ENCODE measurements around the gene UST.

UST gene

DNA sequence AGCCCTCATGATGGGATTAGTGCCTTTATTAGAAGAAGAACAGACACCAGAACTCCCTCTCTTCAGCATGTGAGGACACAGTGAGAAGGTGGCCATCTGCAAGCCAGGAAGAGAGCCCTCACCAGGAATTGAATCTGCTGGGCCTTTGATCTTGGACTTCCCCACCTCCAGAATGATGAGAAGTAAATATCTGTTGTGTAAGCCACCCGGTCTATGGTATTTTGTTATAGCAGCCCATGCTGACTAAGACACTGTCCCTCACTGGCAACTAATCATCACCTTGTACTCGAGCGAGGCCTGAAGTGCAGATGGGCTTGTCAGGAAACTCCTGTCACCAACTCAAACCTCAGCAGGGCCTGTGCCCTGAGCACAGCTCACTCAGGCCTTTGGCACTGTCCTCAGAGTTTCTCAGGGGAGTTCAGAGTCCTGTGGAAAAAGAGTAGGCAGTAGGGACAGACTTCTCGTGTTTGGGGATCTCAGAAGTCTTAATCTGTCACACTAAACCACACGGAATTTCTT lies 62.0 kb downstream of the UST start:
- no peak for DNase-seq

DNA sequence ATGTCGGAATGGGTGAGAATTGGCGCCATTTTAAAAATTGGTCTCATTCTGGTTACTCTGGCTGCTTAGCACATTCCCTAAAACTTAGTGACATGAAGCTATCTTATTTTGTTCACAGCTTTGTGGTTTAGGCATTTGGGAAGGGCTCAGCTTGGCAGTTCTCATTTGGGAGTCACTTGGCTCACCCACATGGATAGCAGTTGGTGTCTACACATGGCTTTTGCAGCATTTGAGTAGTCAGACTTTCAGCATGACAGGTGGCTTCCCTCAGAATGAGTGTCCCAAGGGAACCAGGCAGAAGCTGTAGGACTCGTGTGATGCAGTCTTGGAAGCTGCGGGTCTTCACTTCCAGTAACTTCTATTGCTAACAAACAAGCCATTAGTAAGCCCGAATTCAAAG lies 64.6 kb downstream of the UST start:
- DNase-seq = no peak

DNA sequence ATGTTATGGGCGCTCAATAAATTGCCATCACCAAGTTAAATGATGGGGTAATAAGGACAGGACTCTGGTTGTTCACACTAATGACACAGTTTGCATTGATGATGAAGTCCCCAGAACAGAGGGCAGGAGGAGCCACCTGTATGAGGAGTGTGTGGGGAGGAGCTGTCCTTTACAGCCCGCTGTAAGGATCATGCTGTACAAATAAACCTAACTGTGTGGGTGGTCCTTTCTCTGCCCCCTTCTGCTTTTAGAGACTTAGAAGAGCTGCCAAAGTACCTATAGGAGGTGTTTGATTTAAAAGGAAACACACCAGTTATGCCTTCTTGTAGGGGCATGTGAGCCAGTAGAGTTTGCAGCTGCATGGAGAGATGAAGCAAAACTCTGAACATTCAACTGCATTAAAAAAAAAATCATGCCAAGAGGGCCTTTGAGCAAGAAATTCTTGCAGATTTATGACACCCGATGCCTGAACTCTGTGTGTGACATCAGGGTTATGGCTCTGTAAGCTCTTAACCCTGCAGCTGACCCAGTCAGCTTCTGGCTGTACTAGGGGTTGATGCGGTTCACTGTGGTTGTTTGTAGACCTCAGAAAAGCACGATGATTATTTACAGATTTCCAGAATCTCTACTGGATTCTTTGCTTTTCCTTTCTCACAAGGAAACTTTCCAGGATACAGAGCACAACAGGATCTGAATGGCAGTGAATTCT lies 67.4 kb downstream of the UST start:
- DNase-seq = no peak

DNA sequence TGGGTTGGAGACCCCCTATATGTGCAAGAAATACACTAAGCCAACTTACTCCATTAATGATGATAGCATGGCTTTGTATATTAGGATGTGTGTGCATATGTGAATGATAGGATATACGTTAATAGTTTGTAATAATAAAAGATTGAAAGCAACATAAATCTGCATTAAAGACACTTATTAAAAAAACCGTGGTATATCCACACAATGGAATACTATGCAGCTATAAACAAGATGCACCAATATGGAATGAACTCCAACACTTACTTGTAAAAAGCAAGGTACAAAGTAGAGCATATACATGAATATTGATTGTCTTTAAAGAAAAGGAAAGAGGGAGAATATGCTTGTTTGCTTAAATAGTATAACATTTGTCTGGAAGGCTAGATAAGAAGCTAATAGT lies 68.0 kb downstream of the UST start:
- no peak for DNase-seq

DNA sequence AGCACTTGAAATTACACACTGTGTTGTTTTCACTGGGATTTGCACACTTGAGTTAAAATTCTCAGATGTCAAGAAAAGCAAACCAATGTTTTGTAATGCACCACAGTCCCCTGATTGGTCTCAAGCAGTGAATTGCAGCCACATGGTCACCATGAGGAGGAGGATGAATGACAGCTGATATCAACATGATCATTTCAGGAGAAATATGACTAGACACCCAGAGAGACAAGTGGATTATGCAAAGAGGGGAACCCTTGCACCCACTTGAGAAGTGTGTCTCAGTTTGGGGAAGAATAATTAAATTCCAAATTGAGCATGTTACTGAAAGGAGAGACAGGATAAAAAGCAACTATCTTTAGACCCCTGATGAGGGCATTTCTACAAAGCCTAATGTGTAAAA lies 69.3 kb downstream of the UST start:
- no peak for DNase-seq

DNA sequence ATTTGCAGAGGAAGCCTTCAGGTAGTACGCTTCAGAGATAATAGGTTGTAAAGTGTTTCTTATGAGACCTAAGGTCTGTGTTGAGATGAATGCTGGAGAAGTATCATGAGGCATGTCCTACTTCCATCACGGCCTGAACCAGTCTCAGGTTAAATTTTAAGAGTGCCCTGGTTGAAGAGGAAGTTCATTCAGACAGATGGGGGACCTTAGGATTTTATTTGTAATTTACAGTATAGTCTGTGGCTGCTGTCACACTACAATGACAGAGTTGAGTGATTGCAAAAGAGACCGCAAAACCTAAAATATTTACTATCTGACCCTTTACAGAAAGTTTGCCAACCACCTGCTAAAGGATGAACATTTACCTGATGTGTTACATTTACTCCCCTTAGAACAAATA lies 70.9 kb downstream of the UST start:
- DNase-seq = no peak

DNA sequence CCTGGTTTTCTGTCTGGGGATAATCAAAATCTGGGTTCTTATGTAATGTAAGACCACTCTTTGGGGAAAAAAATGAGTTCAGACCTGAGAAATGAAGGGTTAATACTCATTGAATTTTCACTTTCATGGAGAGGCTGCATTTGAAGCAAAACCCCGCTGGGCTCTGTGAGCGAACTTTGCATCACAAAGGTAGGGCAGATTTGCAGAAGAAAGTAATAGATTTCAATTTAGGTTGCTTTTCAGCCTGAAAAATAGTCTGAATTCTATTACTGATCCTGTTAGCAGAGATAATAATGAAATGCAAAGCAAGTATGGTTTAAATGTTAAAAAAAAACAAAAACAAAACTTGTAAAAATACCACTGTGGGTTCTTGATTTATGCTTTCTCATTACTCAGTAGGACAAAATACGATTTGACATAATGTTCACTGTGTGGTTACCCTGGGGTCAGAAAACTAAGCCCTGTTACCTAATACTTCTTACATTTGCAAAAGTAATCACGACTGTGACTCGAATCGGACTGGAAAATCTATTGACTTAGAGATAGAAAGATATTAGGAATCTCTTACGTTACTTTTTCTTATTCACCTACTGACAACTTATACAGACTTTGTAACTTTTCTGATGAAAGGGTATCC lies 72.2 kb downstream of the UST start:
- no peak for DNase-seq

DNA sequence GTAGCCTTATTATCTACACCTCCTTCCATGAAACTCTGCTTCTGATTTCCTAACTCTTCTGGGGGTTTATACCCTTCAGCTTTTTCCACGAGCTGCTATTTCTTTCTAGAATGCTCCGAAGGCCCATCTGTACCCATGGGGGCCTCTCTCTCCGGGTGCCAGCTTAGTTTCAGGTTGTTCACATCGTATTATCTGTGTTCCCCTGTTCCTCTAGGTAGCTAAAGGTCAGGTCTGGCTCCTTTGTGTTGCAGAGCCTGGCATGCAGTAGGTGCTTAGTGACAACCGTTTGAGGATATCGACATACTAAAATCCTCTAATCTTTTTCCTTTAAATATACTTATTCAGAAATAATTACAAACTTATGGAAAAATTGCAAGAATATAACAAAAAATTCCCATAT lies 73.0 kb downstream of the UST start:
- no peak for DNase-seq

DNA sequence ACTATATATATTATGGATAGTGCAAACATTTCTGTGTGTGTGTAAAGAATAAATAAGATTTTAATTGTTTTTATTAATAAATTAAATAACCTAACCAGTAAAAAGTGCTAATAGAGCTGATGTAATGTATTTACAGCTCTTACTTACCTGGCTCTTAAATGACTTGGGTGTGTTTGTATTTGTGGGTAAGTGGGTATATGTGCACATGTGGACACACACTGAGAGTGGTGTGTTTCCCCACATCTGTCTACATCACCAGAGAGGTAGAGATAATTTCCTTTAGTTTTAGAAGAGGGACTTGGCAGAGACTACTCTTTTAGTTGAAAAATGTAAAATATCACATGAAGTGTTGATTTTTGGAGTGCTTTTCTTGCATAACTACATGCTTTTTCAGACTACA lies 76.0 kb downstream of the UST start:
- DNase-seq = no peak

DNA sequence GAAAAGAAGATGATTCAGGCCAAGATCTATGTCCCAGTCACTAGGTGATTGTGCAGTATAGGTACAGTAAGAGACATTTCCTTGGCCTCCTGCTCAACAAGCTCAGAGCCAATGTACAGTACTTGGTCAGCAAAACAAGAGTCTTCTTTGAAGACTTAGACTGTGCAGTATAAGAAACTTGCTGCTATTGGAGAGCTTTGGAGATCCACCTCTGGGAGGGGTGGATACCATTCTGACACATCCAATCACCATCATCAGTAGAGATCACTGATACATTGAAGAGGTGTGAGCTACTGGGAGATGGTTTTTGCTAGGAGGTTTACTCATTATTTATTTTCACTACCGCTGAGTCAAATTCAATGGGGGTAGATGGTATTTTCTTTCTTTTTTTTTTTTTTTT lies 77.5 kb downstream of the UST start:
- DNase-seq = no peak

DNA sequence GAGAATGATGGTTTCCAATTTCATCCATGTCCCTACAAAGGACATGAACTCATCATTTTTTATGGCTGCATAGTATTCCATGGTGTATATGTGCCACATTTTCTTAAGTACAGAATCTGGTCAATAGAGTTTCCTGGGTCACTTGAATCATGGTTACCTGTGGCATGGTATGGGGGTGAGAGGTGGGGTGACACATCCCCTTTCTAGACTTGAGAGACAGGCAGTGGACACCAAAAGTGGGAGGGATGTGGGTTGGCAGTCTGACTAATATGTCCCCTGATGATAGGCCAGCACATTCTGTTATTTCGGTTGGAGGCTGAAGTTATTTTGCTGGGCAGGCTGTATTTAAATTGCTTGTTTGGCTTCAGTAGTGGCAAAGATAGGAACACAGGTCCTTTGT lies 78.1 kb downstream of the UST start:
- DNase-seq = no peak

DNA sequence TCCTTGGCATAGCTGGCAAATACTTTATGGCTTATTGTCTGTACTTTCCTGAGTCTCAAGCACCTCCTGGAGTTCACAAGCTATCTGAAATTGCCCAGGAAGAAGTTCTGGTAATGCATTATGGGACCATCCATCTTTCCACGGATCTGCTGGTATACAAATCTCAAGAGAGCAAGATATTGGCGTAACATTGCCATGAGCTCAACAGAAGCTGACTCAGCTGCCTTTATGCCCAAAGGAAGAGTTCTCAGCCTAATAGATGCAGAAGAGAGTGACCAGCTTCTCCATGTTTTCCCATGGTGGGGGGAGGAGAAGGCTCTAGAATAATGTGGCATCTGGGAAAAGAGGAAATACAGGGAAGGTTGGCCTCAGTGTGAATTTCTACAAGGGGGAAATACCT lies 78.7 kb downstream of the UST start:
- DNase-seq = no peak

DNA sequence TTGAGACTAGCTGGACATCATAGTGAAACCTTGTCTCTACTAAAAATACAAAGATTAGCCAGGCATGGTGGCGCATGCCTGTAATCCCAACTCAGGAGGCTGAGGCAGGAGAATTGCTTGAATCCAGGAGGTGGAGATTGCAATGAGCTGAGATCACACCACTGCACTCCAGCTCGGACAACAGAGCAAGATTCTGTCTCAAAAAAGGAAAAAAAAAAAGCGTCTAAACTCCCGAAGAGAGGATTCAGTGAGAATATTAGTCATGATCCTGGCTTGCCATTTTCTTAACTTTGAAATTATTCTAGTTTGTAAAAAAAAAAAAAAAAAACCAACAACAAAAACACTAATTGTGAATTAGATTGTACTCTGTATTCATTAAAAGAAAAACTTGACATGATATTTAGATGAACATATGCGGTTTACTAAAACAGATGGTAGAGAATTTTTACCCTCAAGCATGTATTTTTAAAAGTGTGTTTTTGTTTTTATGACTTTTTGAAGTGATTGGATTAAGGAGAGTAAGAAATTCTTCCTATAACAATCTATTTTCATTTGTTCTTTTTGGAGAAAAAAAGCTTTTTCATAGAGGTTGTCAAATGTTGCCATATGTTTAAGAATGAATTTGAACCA lies 80.7 kb downstream of the UST start:
- no peak for DNase-seq

DNA sequence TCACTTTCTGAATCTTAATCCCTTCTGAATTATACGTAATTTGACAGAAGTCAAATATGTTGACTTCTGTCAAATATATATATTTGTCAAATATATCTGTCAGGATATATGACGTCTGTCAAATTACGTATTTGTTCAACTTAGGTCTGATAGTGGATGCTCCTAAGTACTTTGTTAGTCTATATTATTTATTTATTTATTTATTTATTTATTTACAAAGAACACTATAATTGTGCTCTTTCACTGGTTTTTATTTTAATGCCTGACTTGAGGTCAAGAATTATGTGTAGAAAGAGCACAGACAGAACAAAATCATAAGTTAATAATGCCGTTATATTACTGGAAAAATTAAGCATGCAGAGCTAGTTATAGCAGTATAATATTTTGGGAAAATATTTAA lies 81.2 kb downstream of the UST start:
- DNase-seq = no peak

DNA sequence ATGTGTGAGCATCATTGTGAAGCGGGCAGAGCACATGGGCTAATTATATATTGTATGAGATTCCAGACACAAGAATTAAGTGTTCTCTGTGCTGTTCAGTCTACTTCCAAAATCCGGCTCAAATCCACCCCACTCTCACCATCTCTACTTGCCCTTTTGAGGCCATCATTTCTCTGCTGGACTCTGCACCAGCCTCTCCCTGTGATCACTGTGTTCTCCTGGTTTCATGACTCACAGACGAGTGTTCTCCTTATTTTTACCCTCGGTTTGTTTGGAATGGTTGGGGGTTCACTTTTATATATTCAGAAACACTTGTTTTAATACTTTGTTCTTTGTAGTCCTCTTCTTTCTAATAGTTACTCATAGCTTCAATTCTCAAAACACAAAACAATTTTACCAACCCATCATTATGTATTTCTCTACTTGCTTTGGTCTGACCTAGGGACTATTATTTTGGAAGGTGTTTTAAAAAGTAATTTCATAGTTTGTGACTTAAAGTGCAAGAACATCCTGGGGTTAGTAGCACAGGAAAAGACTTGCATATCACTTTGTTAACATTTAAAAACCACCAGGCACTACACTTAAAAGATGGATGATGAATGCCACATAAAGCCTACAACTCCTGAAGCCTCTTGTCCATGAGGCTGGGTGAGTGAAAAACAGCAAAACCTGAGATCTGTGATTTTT lies 82.7 kb downstream of the UST start:
- DNase-seq = peak; percentile 12

DNA sequence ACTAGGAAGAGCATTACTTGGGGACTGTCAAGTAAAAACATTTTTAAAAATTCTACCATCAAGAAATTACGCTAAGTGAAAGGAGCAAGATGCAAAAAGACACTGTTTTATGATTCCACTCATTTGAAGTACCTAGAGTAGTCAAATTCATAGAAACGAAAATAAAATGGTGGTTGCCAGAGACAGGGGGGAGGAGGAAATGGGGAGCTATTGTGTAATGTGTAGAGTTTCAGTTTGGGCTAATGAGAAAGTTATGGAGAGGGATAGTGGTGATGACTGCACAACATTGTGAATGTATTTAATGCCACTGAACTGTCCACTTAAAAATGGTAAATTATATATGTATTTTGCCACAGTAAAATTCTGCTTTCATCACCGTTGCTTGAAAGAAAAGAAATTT lies 83.8 kb downstream of the UST start:
- DNase-seq = peak; percentile 29

DNA sequence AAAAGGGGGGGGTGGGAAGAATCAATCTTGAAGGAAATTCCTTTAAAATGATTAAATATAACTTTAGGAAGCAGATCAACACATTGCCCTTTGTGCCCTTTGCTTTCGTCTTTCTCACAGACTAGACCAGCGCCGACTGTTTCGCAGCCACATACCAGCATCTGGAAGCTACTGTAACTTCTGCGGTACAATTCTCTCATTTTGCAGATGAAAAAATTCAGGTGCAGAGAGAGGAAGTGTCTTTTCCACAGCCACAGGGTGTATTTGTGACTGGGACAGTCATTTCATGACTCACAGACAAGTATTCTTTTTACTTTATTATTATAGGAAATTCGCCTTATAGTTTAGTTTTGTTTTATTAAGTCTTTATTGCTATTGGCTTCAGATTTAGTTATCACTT lies 84.2 kb downstream of the UST start:
- peak; percentile 45 for DNase-seq

DNA sequence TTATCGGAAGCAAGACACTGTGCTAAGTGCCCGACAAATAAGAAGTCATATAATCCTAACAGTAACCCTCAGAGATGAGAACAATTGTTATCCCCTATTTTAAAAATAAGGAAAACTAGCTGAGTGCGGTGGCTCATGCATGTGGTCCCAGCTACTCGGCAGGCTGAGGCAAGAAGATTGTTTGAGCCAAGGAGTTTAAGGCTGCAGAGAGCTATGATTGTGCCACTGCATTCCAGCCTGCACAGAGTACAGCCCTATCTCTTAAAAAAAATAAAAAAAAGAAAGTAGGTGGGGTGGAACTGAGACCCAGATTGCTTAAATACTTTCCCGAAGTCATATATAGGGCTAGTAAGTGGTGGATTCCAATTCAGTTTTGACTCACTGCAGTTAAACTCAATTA lies 84.7 kb downstream of the UST start:
- DNase-seq = no peak

DNA sequence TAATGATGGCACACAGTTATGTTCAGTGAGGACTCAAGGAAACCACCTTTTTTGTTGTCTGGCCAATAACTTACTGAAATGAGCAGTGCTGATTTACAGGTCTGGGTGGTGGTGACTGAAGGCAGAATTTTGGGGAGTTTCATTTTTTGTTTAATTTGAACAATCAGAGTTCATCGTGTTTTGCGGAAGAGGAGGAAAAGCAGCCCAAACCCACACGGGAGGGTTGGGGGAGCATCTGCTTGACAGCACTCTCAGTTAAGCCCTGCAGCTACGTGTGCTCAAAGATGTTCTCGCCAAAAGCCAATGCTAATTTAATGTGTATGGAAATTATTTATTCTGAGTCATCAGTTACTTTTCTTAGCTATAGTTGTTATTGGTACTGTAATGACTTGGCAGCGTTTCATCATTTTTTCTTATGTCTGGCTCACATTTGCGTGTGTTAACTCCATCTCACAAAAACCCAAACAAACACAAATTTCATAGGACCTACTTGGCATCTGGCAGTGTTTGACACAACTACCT lies 89.2 kb downstream of the UST start:
- DNase-seq = peak; percentile 7

DNA sequence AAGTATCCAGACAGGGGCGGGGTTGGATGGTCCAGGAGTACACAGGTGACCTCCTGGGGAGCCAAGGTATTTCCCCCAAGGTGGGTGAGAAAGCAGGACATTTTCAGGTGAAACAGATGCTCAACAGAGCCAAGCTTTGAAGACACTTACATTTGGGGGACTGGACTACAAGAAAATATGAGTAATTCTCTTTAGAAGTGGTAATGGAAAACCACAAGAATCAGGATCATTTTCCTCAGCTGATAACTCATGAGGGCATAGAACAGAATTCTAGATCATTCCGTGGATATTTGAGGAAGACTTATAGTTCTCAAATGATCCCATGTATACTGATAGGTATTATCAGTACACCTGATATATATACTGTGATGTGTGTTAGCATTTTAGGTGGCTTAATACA lies 89.9 kb downstream of the UST start:
- no peak for DNase-seq

DNA sequence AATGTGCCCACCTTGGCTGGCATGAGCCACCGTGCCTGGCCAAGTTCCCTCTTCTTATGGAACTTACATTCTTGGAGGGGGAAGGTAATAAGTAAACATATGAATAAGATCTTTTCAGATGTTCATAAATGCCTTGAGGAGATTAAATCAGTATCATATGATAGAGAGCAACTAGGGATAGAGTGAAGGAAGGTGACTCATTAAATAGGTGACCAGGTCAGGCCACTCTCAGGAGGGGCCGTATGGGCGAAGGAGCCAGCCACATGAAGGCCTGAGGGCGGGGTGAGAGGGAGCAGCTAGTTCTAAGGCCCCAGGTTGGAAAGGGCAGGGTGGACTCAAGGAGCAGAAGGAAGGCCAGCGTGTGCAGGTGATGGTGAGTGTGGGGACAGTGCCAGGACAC lies 91.1 kb downstream of the UST start:
- no peak for DNase-seq

DNA sequence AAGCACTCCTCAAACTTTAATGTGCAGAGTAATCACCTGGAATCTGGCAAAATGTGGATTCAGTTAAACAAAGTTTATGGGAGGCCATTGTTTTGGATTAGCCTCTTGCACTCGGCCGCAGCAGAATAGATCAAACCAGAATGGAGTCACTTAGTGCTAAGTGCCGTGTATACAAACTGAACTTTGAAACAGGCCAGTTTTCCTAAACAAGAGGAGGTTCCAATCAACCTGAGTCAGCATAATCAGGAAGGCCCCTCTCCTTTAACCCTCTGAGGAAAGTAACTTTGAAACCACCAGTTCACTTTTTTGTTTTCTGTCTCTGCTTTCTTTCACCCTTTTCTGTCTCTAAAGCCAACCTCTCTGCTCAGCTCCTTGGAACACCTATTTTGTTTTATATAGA lies 92.2 kb downstream of the UST start:
- no peak for DNase-seq

DNA sequence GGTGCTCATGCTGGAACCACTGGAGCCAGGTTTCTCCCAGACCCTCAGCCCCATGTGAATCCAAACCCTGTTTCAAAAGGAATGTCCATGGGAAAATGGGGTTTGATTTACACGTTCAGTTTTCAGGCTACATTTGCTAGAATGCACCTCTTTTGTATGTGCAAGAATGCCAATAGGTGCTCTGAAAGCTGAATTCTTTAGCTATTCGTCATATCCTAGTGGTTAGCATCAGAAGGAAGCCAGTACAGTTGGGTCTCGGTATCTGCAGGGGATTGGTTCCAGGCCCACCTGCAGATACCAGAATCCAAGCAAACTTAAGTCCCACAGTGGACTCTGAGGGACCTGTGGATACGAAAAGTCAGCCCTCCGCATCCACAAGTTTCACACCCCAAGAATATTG lies 93.4 kb downstream of the UST start:
- no peak for DNase-seq
